Thymus (tissue), 11 donors: ENCODE results near the gene POLDIP2. TPM values are rescaled to one million over a fixed set of nuclear protein-coding genes. Genes with fewer than 3 reads are reported as not detected.

Experiments used
- DNase-seq, 9 donors: peaks; one replicate each; pipeline ENCODE4 v3.0.0-alpha.2; 2013; ENCODE audit warnings: low spot score in 9 of 9, low read depth in 6 of 9, missing footprints in 1 of 9
- H3K27ac ChIP-seq, 2 donors: one replicate each; pipeline ENCODE4 v1.5.1; 2013; ENCODE audit warnings: control low read depth in 1 of 2, low read depth in 1 of 2, low read length in 1 of 2, mild to moderate bottlenecking in 1 of 2, moderate library complexity in 1 of 2
- H3K27me3 ChIP-seq, 2 donors: one replicate each; pipeline ENCODE4 v1.5.1; 2013; ENCODE audit warnings: low read length in 1 of 2; ENCODE audit not compliant: control insufficient read depth in 2 of 2, insufficient read depth in 1 of 2
- H3K36me3 ChIP-seq, 2 donors: one replicate each; pipeline ENCODE4 v1.5.1; 2013; ENCODE audit warnings: low read length in 1 of 2, mild to moderate bottlenecking in 1 of 2, moderate library complexity in 1 of 2; ENCODE audit not compliant: control insufficient read depth in 2 of 2, insufficient read depth in 2 of 2
- H3K4me1 ChIP-seq, 2 donors: one replicate each; pipeline ENCODE4 v1.5.1; 2013; ENCODE audit warnings: low read length in 2 of 2; ENCODE audit not compliant: control insufficient read depth in 2 of 2, insufficient read depth in 2 of 2
- H3K4me3 ChIP-seq, 2 donors: one replicate each; pipeline ENCODE4 v1.5.1; 2013; ENCODE audit warnings: low read length in 2 of 2, control low read depth in 1 of 2, mild to moderate bottlenecking in 1 of 2
- H3K9me3 ChIP-seq, 2 donors: one replicate each; pipeline ENCODE4 v1.5.1; 2013; ENCODE audit warnings: low read length in 1 of 2, mild to moderate bottlenecking in 1 of 2; ENCODE audit not compliant: control insufficient read depth in 2 of 2, insufficient read depth in 1 of 2
- WGBS: extraction: QIAGEN DNeasy Blood & Tissue Kit; methylation state at CpG from one replicate; pipeline ENCODE4 v1.1.7; 2013; 5-methylcytosine and 5-hydroxymethylcytosine counted together
- polyA plus RNA-seq: library from polyadenylated mRNA; stranded (reverse); fragments of 200-250 nt; gene quantifications from one replicate; pipeline ENCODE4 v1.2.3, GENCODE V29; 2013
- total RNA-seq: library from RNA; stranded (reverse); fragments of 120-200 nt; gene quantifications from one replicate; pipeline ENCODE4 v1.2.4, GENCODE V29; 2013
- donor health status: healthy.

Gene POLDIP2
- total and polyA plus RNA-seq, 2 donors, result 37.6 to 52.5 TPM

DNA sequence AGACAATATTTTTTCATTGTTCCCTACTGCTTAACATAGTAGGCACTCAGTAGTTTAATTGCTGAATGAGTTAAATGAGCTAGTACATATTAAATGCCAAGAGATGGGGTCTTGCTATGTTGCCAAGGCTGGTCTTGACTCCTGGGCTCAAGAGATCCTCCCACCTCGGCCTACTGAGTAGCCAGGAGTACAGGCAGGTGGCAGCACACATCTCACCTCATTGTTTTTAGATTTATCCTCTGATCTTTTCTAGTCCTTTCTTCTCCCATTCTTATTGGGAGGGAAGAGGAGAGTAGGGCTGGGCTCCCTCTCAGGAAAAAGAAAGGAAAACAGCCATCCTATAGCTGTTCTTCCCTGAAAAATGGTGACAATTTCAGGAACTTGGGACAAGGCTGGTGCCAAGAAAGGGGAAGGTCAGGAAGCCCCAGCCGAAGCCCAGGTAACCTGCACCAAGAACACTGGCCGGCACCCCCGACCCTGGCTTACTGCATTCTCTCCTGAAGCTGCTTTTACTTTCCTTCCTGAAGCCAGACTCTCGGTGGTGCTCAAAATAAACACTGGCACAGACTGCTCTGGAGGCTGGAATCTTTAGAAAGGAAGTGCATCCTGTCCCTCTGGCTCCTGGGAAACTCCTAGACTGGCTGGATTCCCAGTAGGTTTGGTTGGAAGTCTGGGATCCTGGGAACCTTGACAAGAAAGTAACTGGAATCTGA, 19.1 kb downstream of the POLDIP2 start:
- H3K4me1 ChIP-seq, result peaks cover 24% of the 10 kb centered on the region in 2 donors

DNA sequence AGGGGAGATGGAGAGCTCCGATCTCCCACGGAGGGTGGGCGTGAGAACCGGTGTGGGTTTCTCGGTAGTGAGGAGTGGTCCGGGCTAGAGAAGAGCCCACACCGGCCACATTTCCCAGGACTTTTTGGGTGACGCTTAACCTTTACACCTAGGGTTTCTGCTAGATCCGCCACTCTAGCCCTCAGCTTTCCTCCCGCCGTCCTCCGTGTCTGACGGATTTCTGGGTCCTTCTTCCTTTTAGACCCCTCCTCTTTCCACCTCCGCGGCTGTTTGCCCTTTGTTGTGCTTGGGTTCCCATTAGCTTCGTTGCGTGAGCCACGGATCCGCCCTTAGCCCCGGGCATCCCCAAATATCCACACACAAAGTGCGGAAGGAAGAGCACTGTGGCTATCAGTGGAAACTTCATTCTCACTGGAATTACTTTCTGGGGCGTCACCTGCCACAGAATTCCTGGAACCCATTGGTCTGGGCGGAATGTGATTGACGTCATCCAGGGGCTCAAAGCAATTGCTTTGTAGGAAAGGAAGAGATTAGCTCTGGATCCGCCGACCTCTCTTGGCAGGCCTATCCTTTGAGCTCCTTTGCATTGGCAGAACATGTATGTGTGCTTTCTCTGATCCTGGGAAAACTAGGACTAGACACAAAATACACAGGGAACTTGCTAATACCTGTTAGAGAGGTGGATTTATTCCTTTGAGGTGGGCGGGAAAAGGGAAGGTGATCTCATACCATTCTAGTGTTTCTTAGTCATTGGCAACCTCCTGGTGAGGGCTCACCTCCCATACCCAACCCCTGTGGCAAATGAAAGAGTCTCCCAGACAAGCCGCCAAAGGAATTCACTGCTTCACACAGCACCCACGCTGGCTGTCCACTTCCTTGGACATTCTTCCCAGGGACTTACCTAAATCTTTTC, 21.1 kb downstream of the POLDIP2 start:
- Histone ChIP-seq H3K4me1 (peaks cover 19 to 21% of the 10 kb centered on the region in 2 donors), H3K4me3 (peak overlapping the region; percentile 76 to 84), H3K36me3 (peaks cover 19 to 24% of the 10 kb centered on the region in 2 donors), H3K27me3 (no peaks in the 10 kb centered on the region), H3K9me3 (no peaks in the 10 kb centered on the region), H3K27ac (peak overlapping the region; percentile 80 to 92)
- peak in 1 of 9 donors; percentile 15 for DNase-seq
- 12% methylated on average over 29 of the region's 29 CpGs for WGBS

More for the DNA sequence above, 19.1 kb downstream of the POLDIP2 start:
- DNase-seq, result no peak
- WGBS, result 90% methylated on average over 5 of the region's 5 CpGs
- Histone ChIP-seq H3K9me3 (no peaks in the 10 kb centered on the region), H3K27ac (no peak overlapping the region), H3K36me3 (peaks cover 29 to 37% of the 10 kb centered on the region in 2 donors), H3K4me3 (no peak overlapping the region), H3K27me3 (no peaks in the 10 kb centered on the region)

DNA sequence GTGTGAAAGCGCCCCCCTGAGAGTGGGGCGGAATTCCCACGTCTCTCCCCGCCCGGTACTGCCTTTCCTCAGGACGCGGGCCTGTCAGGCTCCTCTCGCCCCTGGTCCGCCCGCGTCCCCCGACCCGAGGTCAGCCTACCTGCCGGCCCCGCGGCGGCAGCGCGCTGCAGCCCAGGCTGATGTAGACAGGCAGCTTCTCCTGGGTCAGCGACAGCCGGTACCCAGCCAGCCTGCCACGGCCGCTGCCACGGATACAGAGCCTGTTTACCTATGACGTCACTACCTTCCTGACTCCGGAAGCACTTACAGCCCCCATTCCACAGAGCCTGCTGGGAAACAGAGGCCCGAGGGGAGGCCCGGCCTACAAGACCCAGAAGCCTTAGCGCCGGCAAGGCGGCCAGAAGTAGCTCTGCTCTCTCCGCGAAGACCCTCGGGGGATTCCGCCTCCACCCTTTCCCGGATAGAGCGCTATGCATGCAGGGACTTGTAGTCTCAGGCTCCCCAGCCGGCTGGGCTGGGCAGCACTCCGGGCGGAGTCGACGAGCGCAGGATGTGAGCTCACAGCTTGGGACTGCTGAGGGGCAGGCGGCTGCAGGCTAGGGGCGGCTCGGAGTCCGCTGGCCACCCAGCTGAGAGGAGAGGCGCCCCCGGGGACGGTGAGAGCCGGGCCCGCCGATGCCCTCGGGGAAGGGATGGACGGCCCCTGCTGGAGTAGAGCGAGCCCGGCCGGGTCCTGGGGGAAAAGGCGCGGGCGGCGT, 21.9 kb downstream of the POLDIP2 start, which contains the start of the genes IFT20 and TNFAIP1:
IFT20 (minus strand) TSS at position 272 of the 758 bp plus-strand sequence. CDS start 3,487 bp downstream, outside the sequence.
TNFAIP1 (plus strand) TSS at position 561 of the 758 bp plus-strand sequence. CDS start 3,761 bp downstream, outside the sequence.
- peaks cover 18 to 25% of the 10 kb centered on the region in 2 donors for H3K36me3 ChIP-seq
- H3K4me3 ChIP-seq, result peak within 1 kb of the TSS; percentile 76 to 84
- H3K9me3 ChIP-seq, result no peaks in the 10 kb centered on the region
- H3K27me3 ChIP-seq, result no peaks in the 10 kb centered on the region
- DNase-seq, result peak; percentile 92 to 99 (median 98)
- under 1% methylated on average over 62 of the region's 62 CpGs for WGBS
- peak within 1 kb of the TSS; percentile 80 to 92 for H3K27ac ChIP-seq
- peaks cover 19 to 21% of the 10 kb centered on the region in 2 donors for H3K4me1 ChIP-seq

DNA sequence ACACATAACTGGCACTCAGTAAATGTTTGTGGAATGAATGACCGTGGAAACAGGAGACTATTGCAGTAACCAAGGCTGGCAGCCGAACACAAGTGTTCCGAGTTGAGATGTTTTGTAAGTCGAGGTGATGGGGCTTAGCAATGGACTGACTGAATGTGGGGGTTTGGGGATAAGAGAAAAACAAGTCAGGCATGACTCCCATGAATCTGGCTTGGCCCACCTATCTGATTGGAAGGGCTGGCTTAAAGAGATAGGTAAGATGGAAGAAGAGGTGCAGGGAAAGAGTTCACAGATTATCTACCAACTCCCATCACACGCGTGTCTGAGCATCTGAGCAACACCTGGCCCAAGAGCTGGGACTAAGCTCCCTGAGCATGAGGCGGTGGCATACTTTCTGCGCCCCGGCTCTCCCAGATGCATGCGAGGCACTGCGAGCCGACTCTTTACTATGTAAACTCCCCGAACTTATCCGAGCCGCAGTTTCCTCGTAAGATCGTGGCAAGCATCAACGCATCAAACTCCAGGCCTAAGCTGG, 22.6 kb downstream of the POLDIP2 start:
- WGBS, result 16% methylated on average over 18 of the region's 18 CpGs
- Histone ChIP-seq H3K27ac (peak overlapping the region; percentile 76 to 80), H3K9me3 (no peaks in the 10 kb centered on the region), H3K4me3 (peak overlapping the region; percentile 76 to 84), H3K27me3 (no peaks in the 10 kb centered on the region), H3K36me3 (peaks cover 13 to 22% of the 10 kb centered on the region in 2 donors), H3K4me1 (peaks cover 19 to 21% of the 10 kb centered on the region in 2 donors)
- peak in 1 of 9 donors; percentile 23 for DNase-seq

DNA sequence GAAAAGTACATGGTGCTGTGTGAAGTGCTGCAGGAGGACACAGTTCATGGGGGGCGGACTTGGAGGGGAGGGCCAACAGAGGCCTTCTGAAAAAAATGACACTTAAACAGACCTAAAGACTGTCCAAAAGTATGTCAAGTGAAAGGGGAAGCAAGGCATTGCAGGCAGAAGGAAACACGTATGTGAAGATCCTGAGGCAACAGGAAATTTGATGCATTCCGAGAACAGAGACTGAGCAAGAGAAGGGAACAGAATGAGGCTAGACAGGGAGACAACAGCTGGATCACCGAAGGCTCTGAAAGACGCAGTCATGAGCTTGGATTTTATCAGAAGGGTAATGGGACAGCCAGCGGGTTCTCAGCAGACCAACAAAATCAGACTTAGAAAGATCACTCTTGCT, 23.2 kb downstream of the POLDIP2 start:
- peaks cover 19 to 21% of the 10 kb centered on the region in 2 donors for H3K4me1 ChIP-seq
- peak overlapping the region in 1 of 2 donors; percentile 25 for H3K27ac ChIP-seq
- H3K4me3 ChIP-seq, result peak overlapping the region in 1 of 2 donors; percentile 84
- peaks cover 17 to 23% of the 10 kb centered on the region in 2 donors for H3K36me3 ChIP-seq
- no peaks in the 10 kb centered on the region for H3K9me3 ChIP-seq
- DNase-seq, result peak in 1 of 9 donors; percentile 19
- 78% methylated on average over 6 of the region's 6 CpGs for WGBS
- H3K27me3 ChIP-seq, result no peaks in the 10 kb centered on the region

DNA sequence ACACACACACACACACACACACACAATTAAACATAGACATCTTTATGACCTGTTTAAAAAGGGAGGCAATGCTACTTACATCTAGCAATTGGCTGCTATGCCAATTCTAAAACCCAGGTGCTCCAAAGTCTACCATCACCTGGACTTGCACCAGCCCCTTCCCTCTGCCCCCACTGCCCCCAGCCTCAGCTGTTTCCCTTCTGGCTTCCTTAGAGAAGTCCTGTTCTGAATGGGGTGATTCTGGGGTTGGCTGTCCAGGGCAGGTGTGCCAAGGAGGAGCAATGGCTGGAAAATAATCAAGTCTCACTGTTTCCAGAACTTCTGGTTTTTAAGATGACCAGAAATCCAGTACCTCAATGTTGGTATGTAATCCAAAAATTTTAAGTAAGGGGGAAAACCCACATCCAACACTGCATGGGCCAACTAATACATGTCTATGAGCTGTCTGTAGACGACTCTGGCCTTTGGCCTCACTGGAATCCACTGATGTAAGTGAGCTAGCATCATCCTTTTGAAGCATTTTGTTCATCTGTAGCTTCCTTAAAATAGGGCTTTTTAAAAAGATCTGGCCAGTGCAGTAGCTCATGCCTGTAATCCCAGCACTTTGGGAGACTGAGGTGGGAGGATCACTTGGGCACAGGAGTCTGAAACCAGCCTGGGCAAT, 24.1 kb downstream of the POLDIP2 start:
- DNase-seq, result no peak
- Histone ChIP-seq H3K4me1 (peaks cover 19 to 21% of the 10 kb centered on the region in 2 donors), H3K27ac (no peak overlapping the region), H3K9me3 (no peaks in the 10 kb centered on the region), H3K27me3 (no peaks in the 10 kb centered on the region), H3K36me3 (peaks cover 24 to 31% of the 10 kb centered on the region in 2 donors), H3K4me3 (no peak overlapping the region)
- 92% methylated on average over 1 of the region's 1 CpG for WGBS

DNA sequence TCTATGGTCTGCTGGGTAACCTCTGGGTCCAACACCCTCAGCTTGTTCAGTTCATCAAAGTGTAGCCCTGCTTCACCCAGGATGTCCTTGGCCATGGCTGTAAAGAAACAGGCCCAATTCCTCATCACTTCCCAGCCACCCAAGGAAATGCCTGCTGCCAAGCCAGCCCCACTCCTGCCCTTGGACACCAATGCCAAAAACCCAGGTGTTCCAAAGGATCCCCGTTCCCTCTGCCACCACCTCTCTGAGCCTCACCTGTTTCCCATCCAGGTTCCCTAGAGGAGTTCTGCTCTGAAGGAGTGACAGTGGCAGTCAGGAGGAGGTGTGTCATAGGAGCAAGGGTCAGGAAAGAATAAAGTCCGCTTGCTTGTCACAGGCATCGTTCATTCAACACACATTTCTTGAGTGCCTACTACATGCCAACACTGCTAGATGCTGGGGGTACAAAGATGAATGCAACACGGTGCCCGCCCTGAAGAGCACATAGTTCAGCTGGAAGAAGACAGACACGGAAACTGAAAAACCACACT, 25.4 kb downstream of the POLDIP2 start:
- Histone ChIP-seq H3K36me3 (peaks cover 35 to 36% of the 10 kb centered on the region in 2 donors), H3K27ac (no peak overlapping the region), H3K4me3 (no peak overlapping the region), H3K27me3 (no peaks in the 10 kb centered on the region), H3K9me3 (no peaks in the 10 kb centered on the region), H3K4me1 (peaks cover 18 to 19% of the 10 kb centered on the region in 2 donors)
- no peak for DNase-seq
- WGBS, result 98% methylated on average over 6 of the region's 6 CpGs

DNA sequence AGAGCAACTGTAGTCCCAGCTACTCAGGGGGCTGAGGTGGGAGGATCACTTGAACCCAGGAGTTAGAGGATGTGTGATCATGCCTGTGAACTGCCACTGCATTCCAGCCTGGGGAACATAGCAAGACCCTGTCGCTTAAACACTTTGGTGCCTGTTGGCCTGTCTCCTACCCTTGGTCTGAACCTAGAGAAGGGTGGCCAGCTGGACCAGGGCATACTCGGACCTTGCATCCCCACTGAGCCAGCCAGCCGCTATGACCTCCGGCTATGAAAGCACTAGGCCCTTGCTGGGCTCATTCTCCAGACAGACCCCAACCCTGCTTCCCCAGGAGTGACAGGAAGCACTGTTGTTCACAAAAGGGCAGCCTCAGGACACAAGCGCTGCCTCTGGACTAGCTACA, 26.7 kb downstream of the POLDIP2 start:
- Histone ChIP-seq H3K27me3 (no peaks in the 10 kb centered on the region), H3K36me3 (peaks cover 44 to 45% of the 10 kb centered on the region in 2 donors), H3K4me1 (peaks cover 9 to 12% of the 10 kb centered on the region in 2 donors), H3K27ac (no peak overlapping the region), H3K9me3 (no peaks in the 10 kb centered on the region), H3K4me3 (no peak overlapping the region)
- 99% methylated on average over 5 of the region's 5 CpGs for WGBS
- no peak for DNase-seq
